Kidney epithelial cell (primary cell): ENCODE results near the gene SORCS2. TPM values are rescaled to one million over a fixed set of nuclear protein-coding genes. Genes with fewer than 3 reads are reported as not detected.

Experiments used
- DNase-seq: peaks from one replicate; pipeline ENCODE4 v3.0.0-alpha.2; 2010; ENCODE audit warnings: low read depth
- H3K27me3 ChIP-seq: 2 replicates; pipeline ENCODE4 v1.6.0; 2011; ENCODE audit warnings: low read length; ENCODE audit not compliant: control insufficient read depth, insufficient read depth
- H3K36me3 ChIP-seq: 2 replicates; pipeline ENCODE4 v1.5.1; 2011; ENCODE audit warnings: low read length; ENCODE audit not compliant: control insufficient read depth, insufficient read depth
- H3K4me3 ChIP-seq: 2 replicates; pipeline ENCODE4 v1.5.1; 2011; ENCODE audit warnings: low read depth, mild to moderate bottlenecking, control low read depth, low read length
- CTCF ChIP-seq: IDR thresholded peaks from 2 replicates; pipeline ENCODE4 v1.5.1; 2011; ENCODE audit warnings: mild to moderate bottlenecking, moderate library complexity, low read length, control low read depth, inconsistent platforms; ENCODE audit not compliant: insufficient read depth, poor library complexity, severe bottlenecking
- total RNA-seq: library from RNA; depleted of rRNA; stranded (reverse); fragments of >200 nt; gene quantifications from 2 replicates; pipeline ENCODE4 v1.2.3, GENCODE V29; 2015

SORCS2 gene
- total RNA-seq, 1 donor from 2014 or later: 1.4 TPM

DNA sequence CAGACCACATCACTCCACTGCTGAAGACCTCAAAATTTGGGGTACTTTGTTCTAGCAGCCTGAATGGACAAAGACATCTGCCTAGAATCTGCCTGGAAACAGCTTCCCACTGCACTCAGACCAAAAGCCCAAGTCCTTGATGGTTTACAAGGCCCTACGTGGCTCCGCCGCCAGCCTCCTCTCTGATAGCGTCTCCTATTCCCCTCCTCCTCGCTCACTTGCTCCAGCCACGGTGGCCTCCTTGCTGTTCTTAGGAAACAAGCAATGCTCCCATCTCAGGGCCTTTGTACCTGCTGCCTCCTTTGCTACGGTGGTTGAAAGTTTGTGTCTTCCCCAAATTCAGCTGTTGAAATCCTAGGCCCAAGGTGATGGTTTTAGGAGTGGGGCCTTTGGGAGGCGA lies 34.7 kb upstream of the SORCS2 start:
- peaks cover 30% of the 10 kb centered on the region for H3K27me3 ChIP-seq
- no peak for DNase-seq
- no peaks in the 10 kb centered on the region for H3K36me3 ChIP-seq
- no peak for TF ChIP-seq CTCF
- no peak overlapping the region for H3K4me3 ChIP-seq

- no peak overlapping the region for H3K4me3 ChIP-seq
- H3K27me3 ChIP-seq: peaks cover 30% of the 10 kb centered on the region
- no peaks in the 10 kb centered on the region for H3K36me3 ChIP-seq
- DNase-seq: no peak
- TF ChIP-seq CTCF: no peak
Observed at GRCh38 chr4:7158081-7158750, 34.1 kb upstream of the SORCS2 start.

GRCh38 chr4:7158991-7159390 lies 33.3 kb upstream of the SORCS2 start:
- peaks cover 26% of the 10 kb centered on the region for H3K27me3 ChIP-seq
- H3K36me3 ChIP-seq: no peaks in the 10 kb centered on the region
- H3K4me3 ChIP-seq: no peak overlapping the region
- TF ChIP-seq CTCF: no peak
- DNase-seq: no peak

DNA sequence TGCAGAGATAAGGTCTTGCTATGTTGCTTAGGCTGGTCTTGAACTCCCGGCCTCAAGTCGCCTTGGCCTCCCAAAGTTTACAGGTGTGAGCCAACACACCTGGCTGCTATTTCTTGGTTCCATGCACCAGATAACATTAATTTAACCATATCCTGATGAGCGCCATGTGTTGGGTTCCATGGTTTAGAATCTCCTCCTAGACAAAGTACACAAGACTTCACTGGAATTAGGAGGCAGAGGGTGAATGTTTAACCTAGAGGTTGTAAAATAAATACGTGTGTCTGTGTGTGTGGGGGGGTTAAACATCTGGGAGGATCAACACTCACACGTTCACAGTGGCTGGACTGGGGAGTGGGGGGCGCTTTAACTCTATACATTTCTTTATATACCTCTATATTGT lies 32.4 kb upstream of the SORCS2 start:
- DNase-seq: no peak
- H3K36me3 ChIP-seq: no peaks in the 10 kb centered on the region
- H3K4me3 ChIP-seq: no peak overlapping the region
- no peak for TF ChIP-seq CTCF
- peaks cover 26% of the 10 kb centered on the region for H3K27me3 ChIP-seq

- DNase-seq: no peak
Observed at GRCh38 chr4:7160439-7160838, 31.9 kb upstream of the SORCS2 start.

More at GRCh38 chr4:7160439-7160838, 31.9 kb upstream of the SORCS2 start:
- Histone ChIP-seq H3K36me3 (no peaks in the 10 kb centered on the region), H3K27me3 (peaks cover 26% of the 10 kb centered on the region), H3K4me3 (no peak overlapping the region)
- TF ChIP-seq CTCF: no peak
